Measurements from ENCODE around the gene ZSCAN26. TPM values are rescaled to one million over a fixed set of nuclear protein-coding genes. Genes with fewer than 3 reads are reported as not detected.
"Not testable (repeated sequence)": the region's sequence is repeated elsewhere in the genome, so short reads cannot be mapped to it uniquely, and the experiment has no call there.

ZSCAN26 gene
- total and polyA plus RNA-seq, 4 donors = 4.6 to 31.1 (median 7.1) TPM

- no peak overlapping the region for H3K9ac ChIP-seq (ENCODE audit: insufficient read depth in 1 of 2, low read length in 2 of 2)
- H3K27ac ChIP-seq (ENCODE audit: low read depth in 1 of 2, low read length in 1 of 2) = no peak overlapping the region
- no peaks in the 10 kb centered on the region for H3K4me1 ChIP-seq (ENCODE audit: control insufficient read depth in 5 of 5, insufficient read depth in 5 of 5, low read length in 5 of 5)
- no peaks in the 10 kb centered on the region for H3K36me3 ChIP-seq (ENCODE audit: control insufficient read depth in 4 of 4, insufficient read depth in 4 of 4, low read length in 4 of 4)
- H3K4me3 ChIP-seq = no peak overlapping the region
- no peak for ATAC-seq (ENCODE audit: insufficient read depth, low FRiP score)
- H3K27me3 ChIP-seq (ENCODE audit: control insufficient read depth in 3 of 3, insufficient read depth in 3 of 3, low read length in 2 of 3) = no peaks in the 10 kb centered on the region
- no peak for DNase-seq
- no peak for TF ChIP-seq CTCF (IDR thresholded peaks at IDR 0.05; ENCODE audit: control extremely low read depth, extremely low read depth)
- H3K9me3 ChIP-seq (ENCODE audit: control insufficient read depth in 4 of 4, insufficient read depth in 3 of 4, low read length in 3 of 4) = peaks cover 0 to 4% (median under 1%) of the 10 kb centered on the region in 4 donors
- 84 to 86% methylated on average over 3 of the region's 3 CpGs for WGBS, 2 donors
Observed at GRCh38 chr6:28315628-28316027, 48.7 kb downstream of the ZSCAN26 start.

GRCh38 chr6:28317866-28318265 is 50.9 kb downstream of the ZSCAN26 start:
- H3K4me1 ChIP-seq (ENCODE audit: control insufficient read depth in 5 of 5, insufficient read depth in 5 of 5, low read length in 5 of 5); H3K27me3 ChIP-seq (ENCODE audit: control insufficient read depth in 3 of 3, insufficient read depth in 3 of 3, low read length in 2 of 3); ATAC-seq (ENCODE audit: insufficient read depth, low FRiP score); H3K27ac ChIP-seq (ENCODE audit: low read depth in 1 of 2, low read length in 1 of 2); H3K4me3 ChIP-seq; DNase-seq; H3K9me3 ChIP-seq (ENCODE audit: control insufficient read depth in 4 of 4, insufficient read depth in 3 of 4, low read length in 3 of 4); H3K36me3 ChIP-seq (ENCODE audit: control insufficient read depth in 4 of 4, insufficient read depth in 4 of 4, low read length in 4 of 4); H3K9ac ChIP-seq (ENCODE audit: insufficient read depth in 1 of 2, low read length in 2 of 2): not testable (repeated sequence)
- WGBS, 2 donors = 93 to 96% methylated on average over 8 of the region's 8 CpGs

GRCh38 chr6:28322661-28323060 is 55.7 kb downstream of the ZSCAN26 start:
- Histone ChIP-seq H3K9ac (ENCODE audit: insufficient read depth in 1 of 2, low read length in 2 of 2) (no peak overlapping the region), H3K36me3 (ENCODE audit: control insufficient read depth in 4 of 4, insufficient read depth in 4 of 4, low read length in 4 of 4) (peaks cover 14 to 24% (median 19%) of the 10 kb centered on the region in 4 donors), H3K27me3 (ENCODE audit: control insufficient read depth in 3 of 3, insufficient read depth in 3 of 3, low read length in 2 of 3) (no peaks in the 10 kb centered on the region), H3K9me3 (ENCODE audit: control insufficient read depth in 4 of 4, insufficient read depth in 3 of 4, low read length in 3 of 4) (peaks cover 12 to 21% (median 17%) of the 10 kb centered on the region in 4 donors), H3K27ac (ENCODE audit: low read depth in 1 of 2, low read length in 1 of 2) (no peak overlapping the region), H3K4me3 (no peak overlapping the region), H3K4me1 (ENCODE audit: control insufficient read depth in 5 of 5, insufficient read depth in 5 of 5, low read length in 5 of 5) (no peaks in the 10 kb centered on the region)
- DNase-seq (no peak), ATAC-seq (ENCODE audit: insufficient read depth, low FRiP score) (no peak)
- WGBS, 2 donors = 57 to 80% methylated on average over 3 of the region's 3 CpGs
- TF ChIP-seq CTCF (IDR thresholded peaks at IDR 0.05; ENCODE audit: control extremely low read depth, extremely low read depth) = no peak

GRCh38 chr6:28323813-28324424 is 57.0 kb downstream of the ZSCAN26 start:
- peaks cover 12 to 22% (median 18%) of the 10 kb centered on the region in 4 donors for H3K9me3 ChIP-seq (ENCODE audit: control insufficient read depth in 4 of 4, insufficient read depth in 3 of 4, low read length in 3 of 4)
- no peak overlapping the region for H3K9ac ChIP-seq (ENCODE audit: insufficient read depth in 1 of 2, low read length in 2 of 2)
- ATAC-seq (ENCODE audit: insufficient read depth, low FRiP score) (no peak), DNase-seq (no peak)
- H3K27ac ChIP-seq (ENCODE audit: low read depth in 1 of 2, low read length in 1 of 2) = no peak overlapping the region
- H3K27me3 ChIP-seq (ENCODE audit: control insufficient read depth in 3 of 3, insufficient read depth in 3 of 3, low read length in 2 of 3) = no peaks in the 10 kb centered on the region
- peaks cover 14 to 25% (median 21%) of the 10 kb centered on the region in 4 donors for H3K36me3 ChIP-seq (ENCODE audit: control insufficient read depth in 4 of 4, insufficient read depth in 4 of 4, low read length in 4 of 4)
- no peak for TF ChIP-seq CTCF (IDR thresholded peaks at IDR 0.05; ENCODE audit: control extremely low read depth, extremely low read depth)
- no peak overlapping the region for H3K4me3 ChIP-seq
- no peaks in the 10 kb centered on the region for H3K4me1 ChIP-seq (ENCODE audit: control insufficient read depth in 5 of 5, insufficient read depth in 5 of 5, low read length in 5 of 5)
- 93 to 100% methylated on average over 1 of the region's 1 CpG for WGBS, 2 donors
